ENCODE measurements around the gene PTPN1. TPM values are rescaled to one million over a fixed set of nuclear protein-coding genes. Genes with fewer than 3 reads are reported as not detected.

Gene PTPN1
- total and polyA plus RNA-seq, 3 donors from 2014 or later, result 42.0 to 44.3 (median 44.0) TPM

GRCh38 chr20:50600281-50600895 is 90.2 kb downstream of the PTPN1 start:
- H3K4me3 ChIP-seq, result no peak overlapping the region
- 85 to 91% methylated on average over 12 of the region's 12 CpGs for WGBS, 2 donors
- H3K27ac ChIP-seq, result no peak overlapping the region
- no peak for DNase-seq
- no peaks in the 10 kb centered on the region for H3K9me3 ChIP-seq
- TF ChIP-seq, protein P1, sequence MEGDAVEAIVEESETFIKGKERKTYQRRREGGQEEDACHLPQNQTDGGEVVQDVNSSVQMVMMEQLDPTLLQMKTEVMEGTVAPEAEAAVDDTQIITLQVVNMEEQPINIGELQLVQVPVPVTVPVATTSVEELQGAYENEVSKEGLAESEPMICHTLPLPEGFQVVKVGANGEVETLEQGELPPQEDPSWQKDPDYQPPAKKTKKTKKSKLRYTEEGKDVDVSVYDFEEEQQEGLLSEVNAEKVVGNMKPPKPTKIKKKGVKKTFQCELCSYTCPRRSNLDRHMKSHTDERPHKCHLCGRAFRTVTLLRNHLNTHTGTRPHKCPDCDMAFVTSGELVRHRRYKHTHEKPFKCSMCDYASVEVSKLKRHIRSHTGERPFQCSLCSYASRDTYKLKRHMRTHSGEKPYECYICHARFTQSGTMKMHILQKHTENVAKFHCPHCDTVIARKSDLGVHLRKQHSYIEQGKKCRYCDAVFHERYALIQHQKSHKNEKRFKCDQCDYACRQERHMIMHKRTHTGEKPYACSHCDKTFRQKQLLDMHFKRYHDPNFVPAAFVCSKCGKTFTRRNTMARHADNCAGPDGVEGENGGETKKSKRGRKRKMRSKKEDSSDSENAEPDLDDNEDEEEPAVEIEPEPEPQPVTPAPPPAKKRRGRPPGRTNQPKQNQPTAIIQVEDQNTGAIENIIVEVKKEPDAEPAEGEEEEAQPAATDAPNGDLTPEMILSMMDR (IDR thresholded peaks at IDR 0.05), result no peak
- no peak for TF ChIP-seq POLR2A (IDR thresholded peaks at IDR 0.05)
- no peaks in the 10 kb centered on the region for H3K27me3 ChIP-seq
- intact Hi-C loops (cut with DNase I; ENCODE audit: low total_unique reads), result no loop called here
- peaks cover 7% of the 10 kb centered on the region for H3K4me1 ChIP-seq
- no peaks in the 10 kb centered on the region for H3K36me3 ChIP-seq (ENCODE audit: low read depth, missing control alignments)

DNA sequence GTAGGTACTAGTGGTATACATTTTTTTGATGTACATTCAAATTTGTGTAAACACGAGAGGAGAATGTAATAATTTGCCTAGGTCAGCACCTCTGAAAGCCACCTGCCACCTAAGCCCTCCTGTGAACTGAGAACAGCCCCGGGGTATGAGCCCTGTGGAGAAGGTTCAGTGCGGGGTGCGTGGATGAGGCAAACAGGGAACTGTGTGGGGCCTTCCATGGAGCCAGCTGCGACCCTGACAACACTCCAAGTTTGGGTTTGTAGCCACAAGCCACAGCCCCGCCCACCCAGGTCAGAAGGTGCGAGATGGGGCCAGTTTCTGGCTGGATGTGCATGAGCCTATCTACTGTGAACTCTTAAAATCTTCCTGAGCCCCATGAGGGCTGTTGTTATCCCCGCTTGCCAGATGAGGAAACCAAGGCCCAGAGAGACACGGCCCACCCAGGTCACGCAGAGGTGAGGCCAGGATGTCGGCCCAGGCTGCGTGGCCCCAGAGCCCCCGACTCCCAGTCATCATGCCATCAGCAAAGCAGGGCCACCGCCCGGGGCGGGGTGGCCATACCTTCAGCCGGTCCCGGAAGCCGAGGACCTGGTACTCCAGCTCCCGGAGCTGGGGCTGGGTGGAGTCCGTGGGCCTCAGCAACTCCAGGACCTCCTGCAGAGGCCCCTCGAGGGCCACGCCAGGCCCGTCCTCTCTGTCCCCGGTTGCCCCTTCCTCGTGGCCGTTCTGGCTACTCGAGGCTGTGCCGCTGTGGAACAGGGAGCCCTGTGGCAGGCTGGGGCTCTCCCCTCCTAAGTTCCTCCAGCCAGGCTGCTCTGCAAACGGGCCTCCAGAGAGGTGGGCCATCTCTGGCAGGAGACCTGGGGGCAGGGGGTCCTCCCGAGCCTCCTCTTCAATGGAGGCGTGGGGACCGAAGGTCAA is 91.6 kb downstream of the PTPN1 start:
- no peaks in the 10 kb centered on the region for H3K27me3 ChIP-seq
- no peak overlapping the region for H3K4me3 ChIP-seq
- no peak for TF ChIP-seq POLR2A (IDR thresholded peaks at IDR 0.05)
- TF ChIP-seq, protein P1 (IDR thresholded peaks at IDR 0.05), result no peak
- no peaks in the 10 kb centered on the region for H3K36me3 ChIP-seq (ENCODE audit: low read depth, missing control alignments)
- WGBS, 2 donors, result 89 to 91% methylated on average over 9 to 33 of the region's 33 CpGs
- intact Hi-C loops (cut with DNase I; ENCODE audit: low total_unique reads), result no loop called here
- H3K27ac ChIP-seq, result no peak overlapping the region
- no peaks in the 10 kb centered on the region for H3K4me1 ChIP-seq
- H3K9me3 ChIP-seq, result no peaks in the 10 kb centered on the region
- no peak for DNase-seq

DNA sequence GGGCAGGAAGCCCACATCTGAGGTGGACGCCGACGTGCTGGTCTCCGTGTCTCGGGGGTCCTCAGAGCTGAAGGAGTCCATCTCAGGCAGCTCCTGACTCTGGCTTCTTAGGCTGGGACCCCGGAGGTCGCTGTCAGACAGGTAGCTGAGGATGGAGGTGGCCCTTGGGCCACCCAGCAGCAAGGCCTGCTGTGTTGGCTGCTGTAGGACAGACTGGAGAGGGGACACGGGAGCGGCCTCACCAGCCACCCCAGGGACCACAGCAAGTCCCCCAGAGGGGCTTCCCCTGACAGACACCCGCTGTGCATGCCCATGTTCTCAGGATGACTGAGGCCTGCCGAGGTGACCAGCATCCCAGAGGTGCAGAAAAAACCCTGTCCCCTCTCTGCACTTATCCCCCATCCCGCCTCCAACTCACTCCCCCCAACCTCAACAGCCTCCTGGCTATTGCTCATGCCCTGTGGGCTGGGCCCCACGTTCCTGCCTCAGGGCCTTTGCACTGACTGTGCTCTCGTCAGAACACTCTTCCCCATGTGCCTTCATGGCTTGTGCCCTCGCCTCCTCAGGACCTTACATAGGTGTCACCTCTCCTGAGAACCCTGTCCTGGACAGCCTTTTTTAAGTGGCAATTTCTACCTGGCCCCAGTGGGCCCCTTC is 92.4 kb downstream of the PTPN1 start:
- 91 to 94% methylated on average over 4 to 15 of the region's 15 CpGs for WGBS, 2 donors
- Histone ChIP-seq H3K36me3 (ENCODE audit: low read depth, missing control alignments) (no peaks in the 10 kb centered on the region), H3K9me3 (no peaks in the 10 kb centered on the region), H3K27ac (no peak overlapping the region), H3K27me3 (no peaks in the 10 kb centered on the region), H3K4me3 (no peak overlapping the region), H3K4me1 (no peaks in the 10 kb centered on the region)
- DNase-seq, result no peak
- TF ChIP-seq, protein P1 (IDR thresholded peaks at IDR 0.05), result no peak
- intact Hi-C loops (cut with DNase I; ENCODE audit: low total_unique reads), result no loop called here

GRCh38 chr20:50604451-50604850 is 94.3 kb downstream of the PTPN1 start:
- intact Hi-C loops (cut with DNase I; ENCODE audit: low total_unique reads), result no loop called here
- H3K27me3 ChIP-seq, result no peaks in the 10 kb centered on the region

More at GRCh38 chr20:50604451-50604850, 94.3 kb downstream of the PTPN1 start:
- DNase-seq, result no peak
- Histone ChIP-seq H3K27ac (no peak overlapping the region), H3K9me3 (no peaks in the 10 kb centered on the region), H3K4me3 (no peak overlapping the region), H3K36me3 (ENCODE audit: low read depth, missing control alignments) (no peaks in the 10 kb centered on the region), H3K4me1 (no peaks in the 10 kb centered on the region)
- whole genome bisulfite sequencing, 2 donors, result 96 to 98% methylated on average over 12 of the region's 12 CpGs
- TF ChIP-seq, protein P1 (IDR thresholded peaks at IDR 0.05), result no peak
- no peak for TF ChIP-seq POLR2A (IDR thresholded peaks at IDR 0.05)
